Heart left ventricle (tissue), 13 donors: ENCODE data around the gene RGS17.

ENCODE experiments used
- POLR2A ChIP-seq, 2 donors: fragments of 450-650 bp; IDR thresholded peaks; one replicate each; pipeline ENCODE4 v1.6.1; 2017; ENCODE audit warnings: antibody characterized with exemption in 2 of 2, mild to moderate bottlenecking in 2 of 2, moderate library complexity in 2 of 2
- TF ChIP-seq, protein P1 (sequence below), 12 donors: fragments of 200-600 bp; sonication (generic) in 4 of 12; IDR thresholded peaks; one replicate each; pipeline versions ENCODE4 v1.5.0 to v1.8.0; 2018 to 2022; ENCODE audit warnings: antibody characterized with exemption in 12 of 12, mild to moderate bottlenecking in 5 of 12
- donor health status: ischemic (EF 13 %, LVEDD 7.1; RV severe dilation, severe dysfunction).
- donor health status: DM: no; HTN: yes; CAD: no.
- donor health status: DM: no; HTN: no; CAD: no.
- donor health status: ischemic (EF 25% LVEDD 6.9; RV normal size, moderate dysfunction).
- donor health status: ischemic (EF 25% LVEDD 5.7; RV mildly dilated, moderate dysfunction).
- donor health status: ischemic (EF 35%, LVEDD 5.7; RV mildly dilated, moderate dysfunction).
- donor health status: nonischemic (EF 11% LVEDD 7.7; RV severe dilation, severe dysfunction).
- donor health status: DM: yes; HTN: yes; CAD: no.
- donor health status: PGD.
- donor health status: ischemic (EF 29% LVEDD 5.4; RV normal size, mild dysfunction).
- donor health status: nonischemic (EF 23%, LVEDD 6.1; RV moderate dilation, normal function).

DNA sequence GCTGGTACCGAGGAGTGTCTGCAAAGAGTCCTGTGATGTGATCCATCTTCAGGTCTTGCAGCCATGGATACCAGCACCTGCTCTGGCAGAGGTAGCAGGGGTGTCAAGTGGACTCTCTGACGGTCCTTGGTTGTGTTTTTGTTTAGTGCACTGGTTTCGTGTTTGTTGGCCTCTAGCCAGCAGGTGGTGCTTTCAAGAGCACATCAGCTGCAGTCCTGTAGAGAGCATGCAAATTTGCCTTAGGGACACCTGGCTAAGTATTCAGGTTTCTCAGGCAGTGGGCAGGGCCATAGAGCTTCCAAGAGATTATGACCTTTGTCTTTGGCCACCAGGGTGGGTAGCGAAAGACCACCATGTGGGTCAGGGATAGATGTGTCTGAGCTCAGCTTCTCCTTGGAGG, 14.5 kb upstream of the RGS17 start:
- TF ChIP-seq, protein P1, sequence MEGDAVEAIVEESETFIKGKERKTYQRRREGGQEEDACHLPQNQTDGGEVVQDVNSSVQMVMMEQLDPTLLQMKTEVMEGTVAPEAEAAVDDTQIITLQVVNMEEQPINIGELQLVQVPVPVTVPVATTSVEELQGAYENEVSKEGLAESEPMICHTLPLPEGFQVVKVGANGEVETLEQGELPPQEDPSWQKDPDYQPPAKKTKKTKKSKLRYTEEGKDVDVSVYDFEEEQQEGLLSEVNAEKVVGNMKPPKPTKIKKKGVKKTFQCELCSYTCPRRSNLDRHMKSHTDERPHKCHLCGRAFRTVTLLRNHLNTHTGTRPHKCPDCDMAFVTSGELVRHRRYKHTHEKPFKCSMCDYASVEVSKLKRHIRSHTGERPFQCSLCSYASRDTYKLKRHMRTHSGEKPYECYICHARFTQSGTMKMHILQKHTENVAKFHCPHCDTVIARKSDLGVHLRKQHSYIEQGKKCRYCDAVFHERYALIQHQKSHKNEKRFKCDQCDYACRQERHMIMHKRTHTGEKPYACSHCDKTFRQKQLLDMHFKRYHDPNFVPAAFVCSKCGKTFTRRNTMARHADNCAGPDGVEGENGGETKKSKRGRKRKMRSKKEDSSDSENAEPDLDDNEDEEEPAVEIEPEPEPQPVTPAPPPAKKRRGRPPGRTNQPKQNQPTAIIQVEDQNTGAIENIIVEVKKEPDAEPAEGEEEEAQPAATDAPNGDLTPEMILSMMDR (IDR thresholded peaks at IDR 0.05), result no peak
- no peak for TF ChIP-seq POLR2A (IDR thresholded peaks at IDR 0.05)
